Measurements from ENCODE around the gene TMEM97.

TMEM97 gene

GRCh38 chr17:28318759-28319597, at the start of gene TMEM97 (continued):
- TF ChIP-seq ZNF670 (tag by site-specific recombination; IDR thresholded peaks at IDR 0.05; ENCODE audit: low read depth): no peak
- no peak for TF ChIP-seq ZNF548 (tag by site-specific recombination; IDR thresholded peaks at IDR 0.05)

- H3K4me1 ChIP-seq (ENCODE audit: control insufficient read depth, insufficient read depth, low read length): no peaks in the 10 kb centered on the region
- ChIA-PET CTCF (interaction anchor here (0.6 to 1.3 kb wide), 2 partner anchors 9 to 20 kb away, joined by 3 to 5 read pairs; no protein-coding TSS in a partner anchor), POLR2A (no interaction called here)
- no peaks in the 10 kb centered on the region for H3K9me3 ChIP-seq (ENCODE audit: control insufficient read depth, insufficient read depth, low read depth, low read length)
- no peak overlapping the region for H3K4me3 ChIP-seq (ENCODE audit: low read depth, low read length)
- H3K36me3 ChIP-seq (ENCODE audit: control insufficient read depth in 2 of 2, insufficient read depth in 1 of 2, low read length in 2 of 2): no peaks in the 10 kb centered on the region
- TF ChIP-seq ZNF140 (tag by site-specific recombination; IDR thresholded peaks at IDR 0.05): no peak
- no peak for TF ChIP-seq ZNF354C (tag by site-specific recombination; IDR thresholded peaks at IDR 0.05; ENCODE audit: borderline replicate concordance, low read depth)
- TF ChIP-seq ZNF341 (tag by site-specific recombination; IDR thresholded peaks at IDR 0.05; ENCODE audit: low read depth): no peak
- TF ChIP-seq ZNF214 (tag by site-specific recombination; IDR thresholded peaks at IDR 0.05; ENCODE audit: borderline replicate concordance): no peak
- no peak for TF ChIP-seq KLF9 (tag by site-specific recombination; IDR thresholded peaks at IDR 0.05; ENCODE audit: low read depth)
- TF ChIP-seq ZSCAN23 (tag by site-specific recombination; IDR thresholded peaks at IDR 0.05): no peak
- TF ChIP-seq ZBTB11 (tag by site-specific recombination; conservative IDR thresholded peaks at IDR 0.05; ENCODE audit: low read depth): no peak
- TF ChIP-seq ZNF585B (tag by site-specific recombination; IDR thresholded peaks at IDR 0.05): no peak
- no peak for TF ChIP-seq FEZF1 (tag by site-specific recombination; IDR thresholded peaks at IDR 0.05)
- no peak for TF ChIP-seq ZEB2 (tag by site-specific recombination; IDR thresholded peaks at IDR 0.05)
- TF ChIP-seq CTCF (tag by site-specific recombination; IDR thresholded peaks at IDR 0.05): no peak
- TF ChIP-seq ZNF280C (tag by site-specific recombination; IDR thresholded peaks at IDR 0.05): no peak
- no peak for TF ChIP-seq ZNF549 (tag by site-specific recombination; IDR thresholded peaks at IDR 0.05)
- TF ChIP-seq TSHZ1 (tag by site-specific recombination; IDR thresholded peaks at IDR 0.05; ENCODE audit: borderline replicate concordance): no peak
- no peak for TF ChIP-seq ZNF529 (tag by site-specific recombination; IDR thresholded peaks at IDR 0.05; ENCODE audit: insufficient replicate concordance)
- TF ChIP-seq ZNF580 (tag by site-specific recombination; IDR thresholded peaks at IDR 0.05): no peak
- no peak for TF ChIP-seq INSM2 (tag by site-specific recombination; IDR thresholded peaks at IDR 0.05)
- no peak for TF ChIP-seq ZNF433 (tag by site-specific recombination; IDR thresholded peaks at IDR 0.05; ENCODE audit: low read depth)
- no peak for TF ChIP-seq ZNF629 (tag by site-specific recombination; IDR thresholded peaks at IDR 0.05)
- H3K27ac ChIP-seq (ENCODE audit: extremely low read depth, low read depth, low read length): no peak overlapping the region
Observed at GRCh38 chr17:28270055-28270454, 48.9 kb upstream of the TMEM97 start.
